G401 (cell line): Measurements from ENCODE around the gene PREX1. TPM values are rescaled to one million over a fixed set of nuclear protein-coding genes. Genes with fewer than 3 reads are reported as not detected.
"Not testable (repeated sequence)": the region's sequence is repeated elsewhere in the genome, so short reads cannot be mapped to it uniquely, and the experiment has no call there.

ENCODE experiments used
- DNase-seq: peaks from one replicate; pipeline ENCODE4 v3.0.0-alpha.2; 2015; ENCODE audit warnings: low spot score
- in situ Hi-C: cut with HindIII; loops from 2 replicates; pipeline ENCODE4 v1.10.0; 2016; ENCODE audit warnings: low sequenced_read_pairs, mixed read lengths
- total RNA-seq: library from RNA; depleted of rRNA; stranded (reverse); fragments of >200 nt; shearing (Covaris generic); gene quantifications from 2 replicates; pipeline ENCODE4 v1.2.3, GENCODE V29; 2014

Gene PREX1
- total RNA-seq, 1 experiment from 2014 or later = 6.1 TPM

GRCh38 chr20:48816282-48817205 lies 11.3 kb downstream of the PREX1 start:
- in situ Hi-C loops = no loop called here

DNA sequence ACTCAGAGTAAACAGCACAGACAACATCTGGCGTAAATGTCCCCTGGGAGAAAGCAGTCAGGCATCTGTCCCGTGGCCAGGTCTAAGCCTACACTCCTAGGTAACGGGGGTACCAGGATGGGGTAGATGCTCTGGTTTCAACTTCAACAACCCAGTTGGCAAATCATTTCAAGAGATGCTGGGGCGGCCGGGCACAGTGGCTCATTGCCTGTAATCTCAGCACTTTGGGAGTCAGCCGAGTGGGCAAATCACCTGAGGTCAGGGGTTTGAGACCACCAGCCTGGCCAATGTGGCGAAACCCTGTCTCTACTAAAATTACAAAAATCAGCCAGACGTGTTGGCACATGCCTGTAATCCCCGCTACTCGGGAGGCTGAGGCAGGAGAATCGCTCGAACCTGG lies 12.3 kb downstream of the PREX1 start:
- DNase-seq = no peak
- in situ Hi-C loops = no loop called here

More at GRCh38 chr20:48816282-48817205, 11.3 kb downstream of the PREX1 start:
- no peak for DNase-seq

DNA sequence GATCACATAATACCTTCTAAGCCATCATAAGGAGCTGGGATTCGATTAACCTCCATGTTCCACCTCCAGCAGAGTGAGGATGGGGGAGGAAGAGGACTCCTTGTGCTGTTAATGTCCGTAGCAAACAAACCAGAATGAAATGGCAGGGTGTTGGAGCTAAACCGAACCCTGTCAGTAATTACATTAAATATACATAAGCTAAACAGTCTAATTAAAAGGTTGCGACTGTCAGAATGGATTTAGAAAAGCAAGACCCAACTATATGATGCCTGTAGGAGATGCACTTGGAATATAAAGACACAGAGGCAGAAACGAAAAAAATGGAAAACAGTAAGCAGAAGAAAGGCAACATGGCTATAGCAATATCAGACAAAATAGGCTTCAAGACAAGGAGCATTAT lies 13.2 kb downstream of the PREX1 start:
- DNase-seq = no peak
- in situ Hi-C loops = no loop called here

- no peak for DNase-seq
- in situ Hi-C loops = no loop called here
Measured at GRCh38 chr20:48813930-48814546, 13.8 kb downstream of the PREX1 start.

DNA sequence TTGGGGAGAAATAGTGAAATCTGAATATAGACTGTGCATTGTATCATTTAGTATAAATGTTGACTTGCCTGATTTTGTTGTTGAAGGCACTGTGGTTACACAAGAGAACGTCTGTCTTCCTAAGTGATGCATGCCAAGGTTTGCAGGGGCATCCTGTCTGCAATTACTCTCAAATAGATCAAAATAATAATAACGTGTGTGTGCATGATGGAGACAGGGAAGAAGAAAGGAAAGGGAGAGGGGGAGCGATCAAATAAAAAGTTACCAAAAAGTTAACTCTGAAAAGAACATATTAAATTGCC lies 14.4 kb downstream of the PREX1 start:
- in situ Hi-C loops = no loop called here
- DNase-seq = no peak

DNA sequence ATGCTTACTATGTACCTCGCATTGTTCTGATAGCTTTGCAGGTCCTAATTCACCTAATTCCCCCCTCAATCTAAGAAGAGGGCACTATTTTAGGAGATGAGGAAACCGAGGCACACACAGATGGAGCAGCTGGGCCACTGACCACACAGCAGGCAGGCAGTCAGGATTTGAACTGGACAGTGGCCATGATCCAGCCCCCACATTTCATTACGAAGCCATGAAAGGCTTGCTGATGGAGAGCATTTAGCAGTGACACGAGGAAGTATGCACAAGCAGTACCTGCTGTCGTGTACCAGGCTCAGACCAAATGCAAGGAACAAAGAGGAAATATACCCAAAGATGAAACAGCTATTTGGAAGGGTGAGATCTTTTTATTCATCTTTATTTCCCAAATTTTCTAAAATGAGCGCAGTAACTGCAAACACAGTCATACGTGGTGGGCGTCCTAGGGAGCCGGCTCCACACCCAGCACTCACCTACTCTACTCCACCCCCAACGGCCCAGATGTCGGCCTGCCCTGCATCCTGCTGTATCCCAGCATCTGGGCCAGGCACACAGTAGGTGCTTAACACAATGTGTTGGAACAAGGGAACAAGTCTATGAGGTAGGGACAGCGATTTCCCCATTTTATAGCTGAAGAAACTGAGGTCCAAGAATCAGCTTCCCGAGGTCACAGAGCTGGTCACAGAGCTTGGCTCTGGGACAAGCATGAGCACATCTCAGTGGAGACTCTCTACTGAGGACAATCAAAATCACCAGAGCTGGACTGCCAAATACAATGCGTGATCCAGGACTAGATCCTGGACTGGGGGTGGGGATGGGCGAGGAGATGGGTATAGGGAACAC lies 15.0 kb downstream of the PREX1 start:
- in situ Hi-C loops = no loop called here
- no peak for DNase-seq

GRCh38 chr20:48812114-48812513 lies 15.7 kb downstream of the PREX1 start:
- in situ Hi-C loops, DNase-seq: not testable (repeated sequence)

GRCh38 chr20:48809673-48810072 lies 18.1 kb downstream of the PREX1 start:
- in situ Hi-C loops = no loop called here
- no peak for DNase-seq

DNA sequence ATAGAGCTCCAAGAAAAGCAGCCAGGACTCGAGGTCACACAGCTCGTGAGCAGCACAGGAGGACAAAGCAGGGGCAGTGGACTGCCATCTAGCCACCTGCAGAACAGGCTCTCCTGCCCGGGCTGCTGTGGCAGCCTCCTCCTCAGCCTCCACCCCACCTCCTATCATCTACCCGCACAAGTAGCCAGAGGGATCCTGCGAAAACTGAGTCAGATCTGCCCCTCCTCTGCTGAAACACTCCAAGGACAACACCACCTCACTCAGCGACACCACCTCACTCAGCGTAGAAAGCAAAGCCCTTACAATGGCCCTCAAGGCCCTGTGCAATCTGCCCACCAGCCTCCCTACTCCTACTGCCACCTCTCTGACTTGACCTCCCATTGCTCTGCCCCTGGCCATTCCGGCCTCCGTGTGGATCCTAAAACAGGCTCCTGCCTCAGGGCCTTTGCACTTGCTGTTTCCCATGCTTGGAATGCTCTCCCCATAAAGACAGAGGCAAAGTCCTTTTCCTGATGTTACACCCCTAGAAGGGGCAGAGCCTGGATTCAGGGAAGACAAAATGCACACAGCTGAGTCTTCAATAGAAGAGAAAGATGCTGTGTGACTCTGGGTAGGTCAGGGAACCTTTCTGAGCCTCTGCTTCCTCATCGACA lies 19.3 kb downstream of the PREX1 start:
- in situ Hi-C loops = no loop called here

GRCh38 chr20:48807586-48808381 lies 20.0 kb downstream of the PREX1 start:
- in situ Hi-C loops = no loop called here
- no peak for DNase-seq

More for the DNA sequence above, 19.3 kb downstream of the PREX1 start:
- DNase-seq = no peak

- no peak for DNase-seq
- in situ Hi-C loops = no loop called here
Measured at GRCh38 chr20:48807051-48807450, 20.7 kb downstream of the PREX1 start.

DNA sequence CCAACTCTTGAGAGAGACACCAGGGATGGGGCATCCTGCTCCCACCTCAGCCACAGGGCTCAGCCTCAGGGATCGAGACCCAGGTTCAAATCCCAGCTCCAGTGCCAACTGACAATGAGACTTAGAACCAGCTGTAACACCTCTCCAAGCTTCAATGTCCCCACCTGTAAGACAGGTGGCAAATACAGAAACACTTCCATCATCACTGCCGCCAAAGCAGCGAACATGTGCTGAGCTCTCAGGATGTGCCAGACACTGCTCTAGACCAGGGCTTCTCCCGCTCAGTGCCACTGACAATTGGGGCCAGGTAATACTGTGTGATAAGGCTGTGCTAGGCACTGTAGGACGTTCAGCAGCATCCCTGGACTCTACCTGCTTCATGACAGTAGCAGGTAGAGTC lies 22.1 kb downstream of the PREX1 start:
- DNase-seq = no peak
- in situ Hi-C loops = no loop called here

- no peak for DNase-seq
Measured at GRCh38 chr20:48805286-48805685, 22.5 kb downstream of the PREX1 start.

GRCh38 chr20:48804300-48804980 lies 23.4 kb downstream of the PREX1 start:
- in situ Hi-C loops = no loop called here

More at GRCh38 chr20:48805286-48805685, 22.5 kb downstream of the PREX1 start:
- in situ Hi-C loops = no loop called here

DNA sequence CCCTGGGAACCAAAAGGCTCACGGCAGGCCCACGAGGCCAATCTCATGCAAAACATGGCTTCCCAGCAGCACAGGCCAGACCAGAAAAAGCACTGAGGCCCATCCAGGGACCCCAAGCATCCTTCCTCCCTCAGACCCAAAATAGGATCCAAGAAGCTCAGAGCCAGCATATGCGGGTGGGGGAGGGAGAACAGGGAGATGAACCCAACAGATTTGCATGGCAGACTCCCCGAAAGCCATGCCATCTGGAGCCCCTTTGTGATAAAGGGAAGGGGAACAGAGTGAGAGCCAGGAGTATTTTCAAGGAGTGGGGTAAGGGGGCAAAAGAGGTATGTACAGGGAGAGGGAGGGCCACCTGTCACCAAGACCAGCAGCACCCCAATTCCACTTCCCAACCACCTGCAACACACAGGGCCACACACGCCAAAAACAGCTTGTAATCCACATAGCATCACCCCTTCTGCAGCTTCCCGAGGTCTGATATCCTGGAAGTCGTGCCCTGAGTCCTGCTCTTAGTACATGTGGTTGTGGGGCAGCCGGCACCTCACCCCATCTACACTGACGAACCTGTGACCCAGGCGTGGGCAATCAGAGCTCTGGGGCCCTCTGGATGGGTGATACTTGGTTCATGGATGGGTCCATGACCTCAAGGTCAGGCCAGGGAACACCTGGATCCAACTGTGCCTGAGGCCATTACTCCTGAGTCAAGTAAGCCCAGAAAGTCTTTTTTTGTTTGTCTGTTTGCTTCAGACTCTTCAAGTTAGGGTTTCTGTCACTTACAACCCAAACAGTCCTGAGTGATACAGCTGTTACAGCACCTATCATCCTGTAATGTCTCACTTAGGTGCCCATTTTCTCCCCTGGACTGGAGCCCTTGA lies 24.4 kb downstream of the PREX1 start:
- in situ Hi-C loops = no loop called here
- DNase-seq = no peak

More at GRCh38 chr20:48804300-48804980, 23.4 kb downstream of the PREX1 start:
- no peak for DNase-seq

- no peak for DNase-seq
- in situ Hi-C loops = no loop called here
Measured at GRCh38 chr20:48802647-48803046, 25.2 kb downstream of the PREX1 start.

DNA sequence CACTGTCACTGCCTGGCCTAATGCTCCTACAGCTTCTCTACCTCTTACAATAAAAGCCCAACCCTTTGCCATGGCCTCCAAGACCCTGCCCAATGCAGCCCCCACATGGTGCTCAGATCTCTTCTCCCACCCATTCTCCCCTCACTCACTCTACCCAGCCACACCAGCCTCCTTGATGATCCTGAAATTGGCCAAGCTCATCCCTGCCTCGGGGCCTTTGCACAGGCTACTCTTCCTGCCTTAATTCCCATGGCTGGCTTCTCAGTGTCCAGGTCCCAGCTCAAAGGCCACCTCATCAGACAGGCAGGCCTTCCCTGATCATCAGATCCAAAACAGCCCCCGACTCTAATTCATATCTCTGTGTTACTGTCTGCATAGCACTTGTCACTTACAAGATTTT lies 25.6 kb downstream of the PREX1 start:
- in situ Hi-C loops = no loop called here
- no peak for DNase-seq
